Measurements from ENCODE around the gene LSAMP.

GRCh38 chr3:116037954-116038911, 407.1 kb downstream of the LSAMP start:
- TF ChIP-seq EZH2phosphoT487 (IDR thresholded peaks at IDR 0.05; ENCODE audit: borderline replicate concordance) (no peak), CTCF (conservative IDR thresholded peaks at IDR 0.05; ENCODE audit: low read length) (no peak)
